ENCODE data around the gene FGFRL1.

The FGFRL1 gene

GRCh38 chr4:1026115-1026514, 14.7 kb downstream of the FGFRL1 start:
- TF ChIP-seq FOXP2 (optimal IDR thresholded peaks at IDR 0.05; ENCODE audit: borderline replicate concordance, extremely low read depth, extremely low read length, insufficient read depth) (no peak), POLR2AphosphoS5 (IDR thresholded peaks at IDR 0.05; ENCODE audit: low read depth, low read length) (no peak), TAF1 (IDR thresholded peaks at IDR 0.05; ENCODE audit: borderline replicate concordance, insufficient read depth, low read length) (no peak), SIN3A (IDR thresholded peaks at IDR 0.05; ENCODE audit: borderline replicate concordance, insufficient read depth, low read length) (no peak), REST (IDR thresholded peaks at IDR 0.05; ENCODE audit: insufficient read depth in 1 of 2, low read depth in 2 of 2, low read length in 2 of 2) (no peak)

- TF ChIP-seq TAF1 (IDR thresholded peaks at IDR 0.05; ENCODE audit: borderline replicate concordance, insufficient read depth, low read length) (no peak), FOXP2 (optimal IDR thresholded peaks at IDR 0.05; ENCODE audit: borderline replicate concordance, extremely low read depth, extremely low read length, insufficient read depth) (no peak), SIN3A (IDR thresholded peaks at IDR 0.05; ENCODE audit: borderline replicate concordance, insufficient read depth, low read length) (no peak), POLR2AphosphoS5 (IDR thresholded peaks at IDR 0.05; ENCODE audit: low read depth, low read length) (no peak), REST (IDR thresholded peaks at IDR 0.05; ENCODE audit: insufficient read depth in 1 of 2, low read depth in 2 of 2, low read length in 2 of 2) (no peak)
Observed at GRCh38 chr4:1027219-1027914, 15.9 kb downstream of the FGFRL1 start.

GRCh38 chr4:1027915-1028238, 16.5 kb downstream of the FGFRL1 start:
- TF ChIP-seq TAF1 (IDR thresholded peaks at IDR 0.05; ENCODE audit: borderline replicate concordance, insufficient read depth, low read length) (no peak), FOXP2 (optimal IDR thresholded peaks at IDR 0.05; ENCODE audit: borderline replicate concordance, extremely low read depth, extremely low read length, insufficient read depth) (no peak), REST (IDR thresholded peaks at IDR 0.05; ENCODE audit: insufficient read depth in 1 of 2, low read depth in 2 of 2, low read length in 2 of 2) (no peak), SIN3A (IDR thresholded peaks at IDR 0.05; ENCODE audit: borderline replicate concordance, insufficient read depth, low read length) (no peak), POLR2AphosphoS5 (IDR thresholded peaks at IDR 0.05; ENCODE audit: low read depth, low read length) (no peak)

- TF ChIP-seq POLR2AphosphoS5 (IDR thresholded peaks at IDR 0.05; ENCODE audit: low read depth, low read length) (no peak), TAF1 (IDR thresholded peaks at IDR 0.05; ENCODE audit: borderline replicate concordance, insufficient read depth, low read length) (no peak), REST (IDR thresholded peaks at IDR 0.05; ENCODE audit: insufficient read depth in 1 of 2, low read depth in 2 of 2, low read length in 2 of 2) (no peak), SIN3A (IDR thresholded peaks at IDR 0.05; ENCODE audit: borderline replicate concordance, insufficient read depth, low read length) (no peak), FOXP2 (optimal IDR thresholded peaks at IDR 0.05; ENCODE audit: borderline replicate concordance, extremely low read depth, extremely low read length, insufficient read depth) (no peak)
Observed at GRCh38 chr4:1028574-1029220, 17.3 kb downstream of the FGFRL1 start.
